GM19099 (cell line): ENCODE data around the gene DENND10.

Experiments
- POLR2A ChIP-seq: IDR thresholded peaks from 3 replicates; pipeline ENCODE4 v1.6.1; 2011; ENCODE audit warnings: low read depth; ENCODE audit not compliant: insufficient read length; ENCODE audit errors: extremely low read depth

DENND10 gene

DNA sequence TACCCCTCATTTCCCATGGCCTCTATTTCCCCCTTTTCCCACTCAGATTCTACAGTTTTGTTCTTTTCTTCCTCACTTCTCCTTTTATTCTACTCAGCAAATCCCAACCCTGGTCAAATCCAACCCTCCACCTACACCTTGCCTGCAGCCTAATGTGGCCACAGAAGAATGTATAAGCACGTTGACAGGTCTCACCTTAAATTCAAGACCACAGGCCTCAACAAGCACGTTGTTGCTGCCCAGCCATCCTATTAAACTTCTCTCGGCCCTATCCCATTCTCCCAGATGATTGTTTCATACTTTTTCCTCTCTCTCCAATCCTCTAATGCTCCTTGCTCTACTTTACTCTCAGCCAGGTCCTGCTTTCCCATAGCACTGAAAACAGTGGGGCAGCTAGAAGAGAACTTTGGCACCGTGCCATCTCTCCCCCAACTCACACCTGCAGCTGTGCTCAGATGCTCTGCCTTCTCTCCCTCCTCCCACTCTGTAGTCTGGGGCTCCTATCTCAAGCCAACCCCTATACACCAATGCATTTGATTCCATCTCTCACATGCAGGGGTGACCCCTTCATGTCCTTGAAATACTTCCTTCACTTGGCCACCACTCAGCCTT lies 16.5 kb upstream of the DENND10 start:
- no peak for TF ChIP-seq POLR2A

GRCh38 chr10:119090026-119090795 lies 13.7 kb upstream of the DENND10 start:
- no peak for TF ChIP-seq POLR2A

DNA sequence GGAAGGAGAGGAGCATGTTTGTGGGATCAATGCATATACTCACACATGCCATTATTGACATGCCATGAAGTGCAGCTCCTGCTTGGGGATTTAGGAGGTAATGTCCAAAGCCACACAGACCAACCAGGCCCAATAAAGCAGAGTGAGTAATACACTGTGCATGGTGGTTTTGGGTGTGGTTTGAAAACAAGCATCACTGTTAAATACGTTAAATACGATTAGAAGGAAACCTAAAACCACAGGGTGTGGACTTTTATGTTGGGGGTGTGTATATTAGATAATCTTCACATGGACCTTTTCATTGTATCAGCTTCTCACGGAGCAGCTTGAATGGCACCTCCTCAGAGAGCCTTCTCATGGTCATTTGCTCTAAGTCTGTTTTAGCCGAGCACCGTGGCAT lies 12.9 kb upstream of the DENND10 start:
- no peak for TF ChIP-seq POLR2A

GRCh38 chr10:119095640-119096039 lies 8.3 kb upstream of the DENND10 start:
- no peak for TF ChIP-seq POLR2A

GRCh38 chr10:119098576-119098975 lies 5.3 kb upstream of the DENND10 start:
- no peak for TF ChIP-seq POLR2A

- no peak for TF ChIP-seq POLR2A
Observed at GRCh38 chr10:119100434-119101238, 3.3 kb upstream of the DENND10 start.

DNA sequence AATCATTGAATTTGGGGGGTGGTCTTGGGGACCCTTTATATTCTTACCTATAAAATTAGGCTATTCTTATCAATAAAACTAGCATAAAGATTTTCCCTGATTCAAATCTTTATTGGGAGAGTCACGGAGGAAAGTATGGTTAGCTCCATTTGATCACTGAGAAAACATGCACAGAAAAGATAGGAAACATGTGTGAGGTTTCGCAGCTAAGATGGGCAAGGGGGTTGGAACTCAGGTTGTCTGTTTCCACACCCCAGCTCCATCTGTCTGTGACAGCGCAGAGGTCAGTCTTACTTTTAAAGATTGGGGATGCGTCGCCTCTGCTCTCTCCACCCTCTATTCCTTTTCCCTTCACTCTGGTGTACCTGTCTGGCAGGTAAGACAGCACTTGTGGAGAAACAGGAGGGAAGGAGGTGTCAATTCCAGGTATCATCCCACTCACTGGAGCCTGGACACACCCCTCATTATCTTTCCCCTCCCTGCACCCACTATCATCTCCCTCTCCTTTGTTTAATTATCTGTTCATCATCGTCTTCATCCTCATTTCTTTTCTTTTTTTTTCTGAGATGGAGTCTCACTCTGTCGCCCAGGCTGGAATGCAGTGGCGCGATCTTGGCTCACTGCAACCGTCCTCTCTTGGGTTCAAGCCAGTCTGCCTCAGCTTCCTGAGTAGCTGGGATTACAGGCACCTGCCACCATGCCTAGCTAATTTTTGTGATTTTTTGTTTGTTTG lies 2.4 kb upstream of the DENND10 start:
- no peak for TF ChIP-seq POLR2A

- no peak for TF ChIP-seq POLR2A
Observed at GRCh38 chr10:119103241-119103902, 541 bp upstream of the DENND10 start.

GRCh38 chr10:119104654-119105015 lies 722 bp downstream of the DENND10 start:
- no peak for TF ChIP-seq POLR2A

DNA sequence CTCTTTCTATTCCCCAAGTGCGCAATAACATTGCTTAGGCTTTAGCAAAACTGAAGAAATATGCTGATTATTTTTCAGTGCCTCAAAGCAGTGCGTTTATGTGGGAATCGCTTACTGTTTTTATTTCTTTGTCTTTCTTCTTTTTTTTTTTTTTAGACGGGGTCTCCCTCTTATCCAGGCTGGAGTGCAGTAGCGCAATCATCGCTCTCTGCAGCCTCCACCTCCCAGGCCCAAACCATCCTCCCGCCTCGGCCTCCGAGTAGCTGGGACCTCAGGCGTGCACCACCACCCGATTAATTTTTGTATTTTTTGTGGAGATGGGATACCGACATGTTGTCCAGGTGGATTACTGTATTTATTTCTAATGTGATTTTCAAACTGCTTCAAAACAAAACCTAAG lies 1.2 kb downstream of the DENND10 start:
- TF ChIP-seq POLR2A = no peak

DNA sequence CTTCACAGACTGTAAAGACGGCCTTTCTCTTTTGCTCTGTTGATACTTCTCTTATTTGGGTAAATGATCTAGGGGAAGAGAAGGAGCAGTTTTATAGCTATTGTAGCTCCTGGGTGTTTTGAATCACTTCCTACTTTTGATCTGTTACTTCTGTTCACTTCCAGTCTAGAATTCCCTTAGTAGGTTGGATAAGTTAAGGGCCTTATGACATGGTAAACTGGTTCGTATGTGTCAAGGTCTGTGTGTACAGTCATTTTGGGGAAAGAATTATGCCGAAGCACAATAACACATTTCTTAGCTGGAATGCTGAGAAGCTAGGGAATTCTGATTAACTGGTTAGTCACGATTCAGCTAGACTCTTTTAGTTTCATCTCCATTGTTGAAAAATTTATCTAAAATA lies 8.1 kb downstream of the DENND10 start:
- TF ChIP-seq POLR2A = no peak

DNA sequence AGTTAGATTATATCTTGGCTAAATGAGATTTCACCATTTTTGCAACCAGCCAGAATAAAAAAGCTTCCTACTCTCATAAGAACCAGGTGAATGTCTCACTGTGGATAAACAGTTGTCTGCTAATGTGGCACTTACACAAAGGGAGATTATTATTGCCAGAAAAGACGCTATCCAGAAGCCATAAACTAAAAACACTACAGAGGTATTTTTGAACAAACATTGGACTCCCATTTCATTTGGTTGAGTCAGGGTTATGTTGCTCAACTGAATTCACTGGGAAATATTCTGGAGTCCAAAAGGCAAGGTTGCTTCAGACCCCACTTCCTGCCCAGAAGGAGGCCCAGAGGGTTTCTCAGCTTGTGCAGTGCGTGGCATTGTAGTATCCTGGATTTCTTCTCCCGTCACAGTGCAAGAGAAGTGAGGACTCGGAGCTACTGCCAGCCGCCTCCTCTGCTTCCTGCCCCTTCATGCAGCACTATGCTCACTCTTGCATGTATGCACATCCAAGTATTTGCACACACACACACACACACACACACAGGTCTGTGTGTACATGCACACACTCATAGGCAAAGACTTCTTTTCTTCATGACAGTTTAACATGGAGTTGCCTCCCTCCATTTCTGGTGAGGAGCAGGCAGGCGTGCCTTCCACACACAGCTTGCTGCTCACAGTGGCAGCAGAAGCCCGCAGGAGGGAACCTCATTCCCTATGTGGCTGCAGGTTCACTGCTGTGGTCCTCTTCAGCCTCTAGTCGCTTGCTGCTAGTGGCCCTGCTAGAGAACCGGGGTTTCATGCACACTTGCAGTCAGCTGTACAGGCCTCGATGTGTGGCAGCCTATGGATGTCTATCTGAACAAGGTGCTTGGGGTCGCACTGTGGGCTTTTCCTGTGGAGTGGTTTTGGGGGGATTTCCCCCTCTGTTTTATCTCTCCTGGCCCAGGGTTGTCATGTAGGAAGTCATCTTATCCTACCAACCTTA lies 10.1 kb downstream of the DENND10 start:
- no peak for TF ChIP-seq POLR2A

DNA sequence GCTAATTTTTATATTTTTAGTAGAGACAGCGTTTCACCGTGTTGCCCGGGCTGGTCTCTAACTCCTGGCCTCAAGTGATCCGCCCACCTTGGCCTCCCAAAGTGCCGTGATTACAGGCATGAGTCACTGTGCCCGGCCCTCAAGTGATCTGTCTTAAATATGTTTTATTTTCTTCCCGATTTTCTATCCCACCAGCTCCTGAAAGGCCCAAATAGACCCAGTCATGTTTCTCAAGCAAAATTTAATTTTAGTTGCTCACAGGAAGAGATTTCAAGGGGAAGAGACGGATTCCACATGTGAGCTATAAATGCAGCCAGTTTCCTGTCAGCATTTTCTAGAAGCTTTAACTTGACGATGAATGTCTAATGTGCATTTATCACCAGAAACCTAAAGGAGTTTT lies 12.0 kb downstream of the DENND10 start:
- no peak for TF ChIP-seq POLR2A
